ENCODE measurements around the gene SNIP1.
"Not testable (repeated sequence)": the region's sequence is repeated elsewhere in the genome, so short reads cannot be mapped to it uniquely, and the experiment has no call there.

Gene SNIP1

GRCh38 chr1:37564892-37565291 lies 10.8 kb upstream of the SNIP1 start:
- Mint-ChIP-seq H3K4me3 (no peak overlapping the region), H3K36me3 (ENCODE audit: low read depth) (peaks cover 57% of the 10 kb centered on the region), H3K9me3 (no peaks in the 10 kb centered on the region), H3K27ac (no peak overlapping the region), H3K27me3 (no peaks in the 10 kb centered on the region), H3K4me1 (ENCODE audit: low read depth) (no peaks in the 10 kb centered on the region)

DNA sequence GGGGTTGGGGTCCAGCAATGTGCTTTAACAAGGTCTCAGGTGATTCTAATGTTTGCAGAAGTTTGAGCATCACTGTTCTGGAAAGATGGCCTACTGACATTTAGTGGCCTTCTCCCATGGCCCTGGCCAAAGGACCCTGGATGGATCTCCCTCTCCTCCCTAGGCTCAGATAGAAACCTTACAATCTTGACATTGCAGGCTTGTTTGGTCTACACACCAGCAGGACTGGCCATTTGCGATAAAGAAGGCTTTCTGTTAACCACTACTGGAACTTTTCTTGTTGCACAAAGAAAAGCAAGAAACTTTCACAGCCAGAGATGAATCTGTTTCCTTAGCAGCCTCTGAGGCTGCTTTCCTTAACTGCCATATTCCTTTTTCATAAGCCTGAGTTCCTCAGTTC lies 8.9 kb upstream of the SNIP1 start:
- Mint-ChIP-seq H3K27ac (no peak overlapping the region), H3K36me3 (ENCODE audit: low read depth) (peaks cover 38% of the 10 kb centered on the region), H3K27me3 (no peaks in the 10 kb centered on the region), H3K4me3 (no peak overlapping the region), H3K9me3 (no peaks in the 10 kb centered on the region), H3K4me1 (ENCODE audit: low read depth) (no peaks in the 10 kb centered on the region)

DNA sequence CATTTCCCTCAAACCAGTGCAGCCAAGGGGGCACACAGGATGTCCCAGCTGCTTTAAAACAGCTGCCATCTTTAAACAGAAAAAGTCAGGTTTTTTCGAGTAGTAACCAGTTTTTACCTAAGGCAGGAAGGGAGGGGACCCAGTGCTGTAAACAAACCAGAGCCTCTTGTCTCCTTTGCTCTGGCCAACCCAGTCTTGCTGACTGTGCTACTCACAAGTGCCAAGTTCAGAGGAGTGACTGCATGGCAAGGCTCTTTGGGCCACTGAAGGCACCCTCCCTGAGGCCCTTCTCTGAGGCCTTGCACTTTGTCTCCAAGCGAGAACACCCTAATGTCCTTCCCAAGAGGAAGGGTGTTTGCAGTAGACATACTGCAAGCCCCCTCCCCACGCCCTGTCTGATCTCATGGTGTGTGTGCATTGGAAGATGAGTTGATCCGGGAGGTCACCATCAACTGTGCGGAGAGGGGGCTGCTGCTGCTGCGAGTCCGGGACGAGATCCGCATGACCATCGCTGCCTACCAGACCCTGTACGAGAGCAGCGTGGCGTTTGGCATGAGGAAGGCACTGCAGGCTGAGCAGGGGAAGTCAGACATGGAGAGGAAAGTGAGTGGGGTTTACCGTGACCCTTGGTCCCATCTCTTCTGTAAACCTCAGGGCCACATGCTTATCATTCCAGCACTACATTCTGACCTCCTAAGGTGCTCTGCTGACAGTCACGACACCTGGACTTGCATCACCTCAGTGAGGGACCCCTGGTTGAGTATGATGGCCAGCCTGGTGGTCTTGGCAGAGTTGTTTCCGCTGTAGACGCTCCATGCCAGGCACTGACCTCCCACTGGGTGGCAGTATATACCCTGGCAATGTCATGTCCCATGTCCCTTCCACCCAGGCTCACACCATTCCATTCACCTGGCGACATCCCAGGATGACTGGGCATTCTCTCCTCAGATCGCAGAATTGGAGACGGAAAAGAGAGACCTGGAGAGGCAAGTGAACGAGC lies 7.3 kb upstream of the SNIP1 start:
- peak overlapping the region; percentile 69 for H3K27ac Mint-ChIP-seq
- H3K9me3 Mint-ChIP-seq: no peaks in the 10 kb centered on the region
- peaks cover 2% of the 10 kb centered on the region for H3K4me1 Mint-ChIP-seq (ENCODE audit: low read depth)
- H3K36me3 Mint-ChIP-seq (ENCODE audit: low read depth): peaks cover 23% of the 10 kb centered on the region
- H3K27me3 Mint-ChIP-seq: no peaks in the 10 kb centered on the region
- no peak overlapping the region for H3K4me3 Mint-ChIP-seq

DNA sequence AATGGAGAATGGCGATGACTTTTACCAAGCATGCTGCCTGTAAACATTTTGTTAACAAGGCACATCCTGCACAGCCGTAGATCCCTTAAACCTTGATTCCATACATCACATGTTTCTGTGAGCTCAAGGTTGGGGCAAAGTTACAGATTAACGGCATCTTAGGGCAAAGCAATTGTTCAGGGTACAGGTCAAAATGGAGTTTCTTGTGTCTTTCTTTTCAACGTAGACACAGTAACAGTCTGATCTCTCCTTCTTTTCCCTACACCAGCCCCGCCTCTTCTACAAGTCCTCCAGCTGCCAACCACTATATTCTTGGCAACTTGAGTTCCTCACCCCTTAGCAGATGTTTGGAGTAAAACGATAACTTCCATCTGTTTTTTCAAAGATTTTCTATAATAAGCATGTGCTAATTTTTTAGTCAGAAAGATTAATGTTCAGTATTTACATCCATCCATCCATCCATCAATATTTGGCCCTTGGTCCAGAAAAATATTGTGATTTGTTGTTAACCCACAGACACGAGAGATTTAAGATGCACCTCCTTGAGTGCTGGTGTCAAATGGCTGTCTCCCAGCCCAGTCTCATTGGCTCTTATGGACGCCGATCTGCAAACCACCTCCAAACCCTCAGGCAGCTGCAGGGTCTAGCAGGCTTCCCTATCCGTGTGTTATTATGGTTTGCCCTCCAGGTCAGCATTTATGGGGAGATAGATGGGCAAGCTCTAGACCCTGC lies 6.5 kb upstream of the SNIP1 start:
- Mint-ChIP-seq H3K4me3 (no peak overlapping the region), H3K36me3 (ENCODE audit: low read depth) (peaks cover 18% of the 10 kb centered on the region), H3K27ac (no peak overlapping the region), H3K9me3 (no peaks in the 10 kb centered on the region), H3K4me1 (ENCODE audit: low read depth) (peaks cover 3% of the 10 kb centered on the region), H3K27me3 (no peaks in the 10 kb centered on the region)

DNA sequence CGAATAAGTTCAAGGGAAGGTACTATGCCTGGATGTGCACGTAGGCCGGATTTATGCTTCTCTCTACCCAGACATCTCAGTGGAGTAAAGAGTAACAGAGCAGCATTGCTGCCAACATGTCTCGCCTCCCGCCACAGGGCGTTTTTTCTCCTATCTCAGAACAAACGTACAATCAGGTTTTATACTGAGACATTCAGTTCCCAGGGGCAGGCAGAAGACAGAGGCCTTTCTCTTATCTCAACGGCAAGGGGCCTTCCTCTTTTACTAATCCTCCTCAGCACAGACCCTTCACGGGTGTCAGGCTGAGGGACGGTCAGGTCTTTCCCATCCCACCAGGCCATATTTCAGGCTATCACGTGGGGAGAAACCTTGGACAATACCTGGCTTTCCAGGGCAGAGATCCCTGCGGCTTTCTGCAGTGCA lies 5.9 kb upstream of the SNIP1 start:
- not testable (repeated sequence) for H3K27me3 Mint-ChIP-seq; H3K4me3 Mint-ChIP-seq; H3K27ac Mint-ChIP-seq; H3K4me1 Mint-ChIP-seq (ENCODE audit: low read depth); H3K9me3 Mint-ChIP-seq
- H3K36me3 Mint-ChIP-seq (ENCODE audit: low read depth): peaks cover 12% of the 10 kb centered on the region

DNA sequence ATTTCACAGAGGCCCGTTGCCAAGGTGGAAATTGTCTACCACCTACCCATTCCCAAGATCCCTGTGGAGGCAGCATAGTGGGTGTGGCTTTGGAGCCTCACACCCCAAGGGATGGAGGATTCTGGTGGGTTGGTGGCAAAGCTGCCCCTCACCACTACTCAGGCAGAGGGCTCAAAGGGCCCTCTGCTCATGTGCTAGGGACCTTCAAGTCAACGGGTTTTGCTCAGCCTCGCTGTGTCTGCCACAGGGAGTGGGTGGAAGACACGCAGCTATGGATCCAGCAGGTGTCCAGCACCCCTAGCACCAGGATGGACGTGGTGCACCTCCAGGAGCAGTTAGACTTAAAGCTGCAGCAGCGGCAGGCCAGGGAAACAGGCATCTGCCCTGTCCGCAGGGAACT lies 5.0 kb upstream of the SNIP1 start:
- peaks cover 3% of the 10 kb centered on the region for H3K4me1 Mint-ChIP-seq (ENCODE audit: low read depth)
- no peak overlapping the region for H3K4me3 Mint-ChIP-seq
- no peaks in the 10 kb centered on the region for H3K9me3 Mint-ChIP-seq
- H3K36me3 Mint-ChIP-seq (ENCODE audit: low read depth): peaks cover 4% of the 10 kb centered on the region
- no peak overlapping the region for H3K27ac Mint-ChIP-seq
- no peaks in the 10 kb centered on the region for H3K27me3 Mint-ChIP-seq

DNA sequence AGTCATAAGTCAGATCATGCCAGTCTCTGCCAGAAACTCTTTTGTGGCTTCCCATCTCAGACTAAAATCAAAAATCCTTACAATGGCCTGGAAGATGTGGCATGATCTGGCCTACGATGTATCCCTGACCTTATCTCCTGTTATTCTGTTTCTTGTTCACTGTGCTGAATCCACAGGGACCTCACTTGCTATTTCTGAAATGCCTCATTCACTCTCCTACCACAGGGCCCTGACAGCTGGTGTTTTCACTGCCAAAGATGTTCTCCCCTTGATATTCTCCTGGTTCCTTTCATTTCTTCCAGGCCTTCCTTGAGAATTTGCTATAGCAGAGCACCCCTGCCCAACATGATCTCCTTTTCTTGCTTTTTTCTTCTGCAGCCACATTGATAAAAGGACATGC lies 4.3 kb upstream of the SNIP1 start:
- Mint-ChIP-seq H3K36me3 (ENCODE audit: low read depth) (peaks cover 4% of the 10 kb centered on the region), H3K4me1 (ENCODE audit: low read depth) (peaks cover 6% of the 10 kb centered on the region), H3K9me3 (no peaks in the 10 kb centered on the region), H3K4me3 (no peak overlapping the region), H3K27ac (no peak overlapping the region), H3K27me3 (no peaks in the 10 kb centered on the region)

GRCh38 chr1:37557402-37557801 lies 3.3 kb upstream of the SNIP1 start:
- no peak overlapping the region for H3K4me3 Mint-ChIP-seq
- H3K27ac Mint-ChIP-seq: no peak overlapping the region
- peaks cover 16% of the 10 kb centered on the region for H3K4me1 Mint-ChIP-seq (ENCODE audit: low read depth)
- H3K9me3 Mint-ChIP-seq: no peaks in the 10 kb centered on the region
- H3K36me3 Mint-ChIP-seq (ENCODE audit: low read depth): peaks cover 11% of the 10 kb centered on the region
- H3K27me3 Mint-ChIP-seq: no peaks in the 10 kb centered on the region

DNA sequence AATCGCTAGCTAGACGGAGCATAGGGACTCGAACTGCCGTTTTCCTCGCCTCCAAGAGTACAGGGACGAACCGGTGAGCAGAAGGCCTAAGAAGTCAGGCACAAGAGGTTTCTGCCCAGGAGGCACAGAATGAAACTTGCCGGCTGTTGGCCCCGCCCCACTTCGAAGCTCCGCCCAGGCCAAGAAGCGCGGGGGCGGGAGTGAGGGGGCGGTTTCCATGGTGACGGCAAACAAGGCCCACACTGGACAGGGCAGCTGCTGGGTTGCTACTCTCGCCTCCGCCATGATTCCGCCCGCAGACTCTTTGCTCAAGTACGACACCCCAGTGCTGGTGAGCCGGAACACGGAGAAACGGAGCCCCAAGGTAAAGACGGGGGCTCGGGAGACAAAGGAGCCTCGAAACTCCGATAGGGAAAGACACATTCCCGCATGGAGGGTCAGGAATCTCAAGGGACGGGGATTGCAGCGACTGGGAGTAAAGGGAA lies 2.7 kb upstream of the SNIP1 start, which contains the start of gene DNALI1:
Gene DNALI1 (plus strand): TSS at position 229 of the 485 bp plus-strand sequence. CDS start 55 bp downstream, at position 284.
- Mint-ChIP-seq H3K4me1 (ENCODE audit: low read depth) (peaks cover 22% of the 10 kb centered on the region), H3K36me3 (ENCODE audit: low read depth) (peaks cover 8% of the 10 kb centered on the region), H3K27me3 (no peaks in the 10 kb centered on the region), H3K4me3 (no peak within 1 kb of the TSS), H3K9me3 (no peaks in the 10 kb centered on the region), H3K27ac (no peak within 1 kb of the TSS)

DNA sequence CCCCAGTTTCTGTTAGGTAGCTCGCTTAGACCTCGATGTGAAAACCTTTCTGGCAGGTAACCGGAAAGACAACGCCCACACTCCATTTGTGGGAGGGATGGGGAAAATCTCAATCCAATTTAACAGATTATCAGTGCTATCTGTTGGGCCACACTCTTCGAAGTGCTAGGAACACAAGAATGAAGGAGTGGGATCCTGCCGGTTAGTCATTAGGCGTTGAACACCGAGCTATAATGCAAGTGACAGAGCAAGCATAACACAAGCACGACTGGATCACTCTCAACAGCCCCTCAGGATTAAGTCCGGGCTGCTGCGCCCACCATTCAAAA lies 531 bp downstream of the SNIP1 start:
- H3K4me1 Mint-ChIP-seq (ENCODE audit: low read depth): peaks cover 41% of the 10 kb centered on the region
- H3K27me3 Mint-ChIP-seq: no peaks in the 10 kb centered on the region
- no peaks in the 10 kb centered on the region for H3K9me3 Mint-ChIP-seq
- H3K27ac Mint-ChIP-seq: peak overlapping the region; percentile 95
- peaks cover 31% of the 10 kb centered on the region for H3K36me3 Mint-ChIP-seq (ENCODE audit: low read depth)
- peak overlapping the region; percentile 94 for H3K4me3 Mint-ChIP-seq

DNA sequence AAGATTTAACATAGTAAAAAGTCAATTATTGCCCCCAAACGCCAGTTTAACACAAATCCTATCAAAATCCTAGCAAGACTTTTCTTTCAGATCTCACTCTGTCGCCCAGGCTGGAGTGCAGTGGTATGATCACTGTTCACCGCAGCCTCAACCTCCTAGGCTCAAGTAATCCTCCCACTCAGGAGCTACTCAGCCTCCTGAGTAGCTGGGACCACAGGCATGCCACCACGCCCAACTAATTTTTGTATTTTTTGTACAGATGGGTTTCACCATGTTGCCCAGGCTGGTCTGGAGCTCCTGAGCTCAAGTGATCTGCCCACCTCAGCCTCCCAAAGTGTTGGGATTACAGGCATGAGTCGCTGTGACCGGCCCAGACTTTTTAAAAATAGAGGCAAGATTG lies 4.8 kb downstream of the SNIP1 start:
- peak overlapping the region; percentile 3 for H3K27ac Mint-ChIP-seq

GRCh38 chr1:37545019-37545418 lies 9.1 kb downstream of the SNIP1 start:
- no peak overlapping the region for H3K4me3 Mint-ChIP-seq
- peaks cover 68% of the 10 kb centered on the region for H3K36me3 Mint-ChIP-seq (ENCODE audit: low read depth)
- no peak overlapping the region for H3K27ac Mint-ChIP-seq
- peaks cover 5% of the 10 kb centered on the region for H3K4me1 Mint-ChIP-seq (ENCODE audit: low read depth)
- no peaks in the 10 kb centered on the region for H3K27me3 Mint-ChIP-seq
- H3K9me3 Mint-ChIP-seq: no peaks in the 10 kb centered on the region

More for the DNA sequence above, 4.8 kb downstream of the SNIP1 start:
- Mint-ChIP-seq H3K27me3 (no peaks in the 10 kb centered on the region), H3K9me3 (no peaks in the 10 kb centered on the region), H3K36me3 (ENCODE audit: low read depth) (peaks cover 59% of the 10 kb centered on the region), H3K4me3 (no peak overlapping the region), H3K4me1 (ENCODE audit: low read depth) (peaks cover 37% of the 10 kb centered on the region)

DNA sequence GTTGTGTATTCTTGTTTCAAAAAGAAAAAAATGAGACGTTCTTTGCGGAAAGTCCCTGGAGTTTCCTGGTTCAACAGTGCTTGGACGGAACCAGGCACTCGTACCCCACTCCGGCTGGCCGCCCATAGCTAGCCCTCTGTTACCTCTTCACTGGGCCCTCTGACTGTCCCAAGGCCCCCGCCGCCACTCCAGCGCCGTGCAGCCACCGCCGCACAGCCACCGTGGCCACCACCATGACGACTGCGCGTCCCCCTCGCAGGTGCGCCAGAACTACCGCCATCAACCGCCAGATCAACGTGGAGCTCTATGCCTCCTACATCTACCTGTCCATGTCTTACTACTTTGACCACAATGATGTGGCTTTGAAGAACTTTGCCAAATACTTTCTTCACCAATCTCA lies 9.6 kb downstream of the SNIP1 start:
- Mint-ChIP-seq H3K27me3 (no peaks in the 10 kb centered on the region), H3K4me1 (ENCODE audit: low read depth) (peaks cover under 1% of the 10 kb centered on the region), H3K9me3 (no peaks in the 10 kb centered on the region), H3K36me3 (ENCODE audit: low read depth) (peaks cover 68% of the 10 kb centered on the region), H3K27ac (no peak overlapping the region), H3K4me3 (no peak overlapping the region)

- peaks cover 9% of the 10 kb centered on the region for H3K4me1 Mint-ChIP-seq (ENCODE audit: low read depth)
- H3K36me3 Mint-ChIP-seq (ENCODE audit: low read depth): peaks cover 80% of the 10 kb centered on the region
- no peak overlapping the region for H3K27ac Mint-ChIP-seq
- H3K4me3 Mint-ChIP-seq: no peak overlapping the region
- no peaks in the 10 kb centered on the region for H3K9me3 Mint-ChIP-seq
- no peaks in the 10 kb centered on the region for H3K27me3 Mint-ChIP-seq
Measured at GRCh38 chr1:37540036-37540785, 13.9 kb downstream of the SNIP1 start.
